ENCODE data around the gene MRPL24.

The MRPL24 gene

GRCh38 chr1:156746406-156746727 lies 5.5 kb upstream of the MRPL24 start:
- Histone ChIP-seq H3K36me3 (ENCODE audit: low read length) (no peaks in the 10 kb centered on the region), H3K27me3 (ENCODE audit: low read length) (no peaks in the 10 kb centered on the region), H2AFZ (ENCODE audit: low read depth, low read length, severe bottlenecking) (no peak overlapping the region), H3K4me3 (ENCODE audit: insufficient read depth, low read length, poor library complexity, severe bottlenecking) (no peak overlapping the region), H3K9me2 (replicated peaks; ENCODE audit: insufficient read depth, low read length) (no peaks in the 10 kb centered on the region), H3K4me2 (ENCODE audit: low read depth, low read length, poor library complexity, severe bottlenecking) (no peak overlapping the region), H3K9ac (ENCODE audit: low read length) (no peak overlapping the region), H3K79me2 (ENCODE audit: insufficient read depth, low read length) (peaks cover 61% of the 10 kb centered on the region), H3K27ac (ENCODE audit: low read depth, low read length) (no peak overlapping the region), H3F3A (ENCODE audit: insufficient read depth) (peaks cover 31% of the 10 kb centered on the region), H3K9me3 (ENCODE audit: insufficient read depth, low read length) (no peaks in the 10 kb centered on the region), H4K20me1 (ENCODE audit: low read depth, low read length) (no peaks in the 10 kb centered on the region; the same call in 1 of the 2 replicates)
- TF ChIP-seq CTCF (IDR thresholded peaks at IDR 0.05; ENCODE audit: insufficient read depth, low read length, poor library complexity, severe bottlenecking) (no peak), EZH2phosphoT487 (conservative IDR thresholded peaks at IDR 0.05; ENCODE audit: low read length) (no peak)

- Histone ChIP-seq H3K4me3 (ENCODE audit: insufficient read depth, low read length, poor library complexity, severe bottlenecking) (no peak overlapping the region), H3K79me2 (ENCODE audit: insufficient read depth, low read length) (peaks cover 57% of the 10 kb centered on the region), H3K27ac (ENCODE audit: low read depth, low read length) (no peak overlapping the region), H3K4me2 (ENCODE audit: low read depth, low read length, poor library complexity, severe bottlenecking) (no peak overlapping the region), H3F3A (ENCODE audit: insufficient read depth) (peaks cover 33% of the 10 kb centered on the region), H3K9me3 (ENCODE audit: insufficient read depth, low read length) (no peaks in the 10 kb centered on the region), H3K9ac (ENCODE audit: low read length) (no peak overlapping the region), H4K20me1 (ENCODE audit: low read depth, low read length) (no peaks in the 10 kb centered on the region; the same call in 1 of the 2 replicates), H3K36me3 (ENCODE audit: low read length) (no peaks in the 10 kb centered on the region), H3K9me2 (replicated peaks; ENCODE audit: insufficient read depth, low read length) (no peaks in the 10 kb centered on the region), H2AFZ (ENCODE audit: low read depth, low read length, severe bottlenecking) (no peak overlapping the region), H3K27me3 (ENCODE audit: low read length) (no peaks in the 10 kb centered on the region)
- TF ChIP-seq EZH2phosphoT487 (conservative IDR thresholded peaks at IDR 0.05; ENCODE audit: low read length) (no peak), CTCF (IDR thresholded peaks at IDR 0.05; ENCODE audit: insufficient read depth, low read length, poor library complexity, severe bottlenecking) (no peak)
These were observed 5.0 kb upstream of the MRPL24 start for GRCh38 chr1:156745881-156746280.

GRCh38 chr1:156744786-156745419 lies 4.0 kb upstream of the MRPL24 start:
- no peak for TF ChIP-seq EZH2phosphoT487 (conservative IDR thresholded peaks at IDR 0.05; ENCODE audit: low read length)
- TF ChIP-seq CTCF (IDR thresholded peaks at IDR 0.05; ENCODE audit: insufficient read depth, low read length, poor library complexity, severe bottlenecking): no peak
- no peak overlapping the region for H2AFZ ChIP-seq (ENCODE audit: low read depth, low read length, severe bottlenecking)
- peaks cover 54% of the 10 kb centered on the region for H3K79me2 ChIP-seq (ENCODE audit: insufficient read depth, low read length)
- H3K36me3 ChIP-seq (ENCODE audit: low read length): no peaks in the 10 kb centered on the region
- H3K27me3 ChIP-seq (ENCODE audit: low read length): no peaks in the 10 kb centered on the region
- H3K4me2 ChIP-seq (ENCODE audit: low read depth, low read length, poor library complexity, severe bottlenecking): no peak overlapping the region
- H3K27ac ChIP-seq (ENCODE audit: low read depth, low read length): no peak overlapping the region
- H3K4me3 ChIP-seq (ENCODE audit: insufficient read depth, low read length, poor library complexity, severe bottlenecking): no peak overlapping the region
- no peaks in the 10 kb centered on the region for H3K9me2 ChIP-seq (replicated peaks; ENCODE audit: insufficient read depth, low read length)
- no peaks in the 10 kb centered on the region for H3K9me3 ChIP-seq (ENCODE audit: insufficient read depth, low read length)
- H3K9ac ChIP-seq (ENCODE audit: low read length): no peak overlapping the region
- peaks cover 33% of the 10 kb centered on the region for H3F3A ChIP-seq (ENCODE audit: insufficient read depth)
- no peaks in the 10 kb centered on the region; the same call in 1 of the 2 replicates for H4K20me1 ChIP-seq (ENCODE audit: low read depth, low read length)
